GM19468 (cell line): Measurements from ENCODE around the gene ECT2L.
A peak's percentile ranks its signal among the peaks of the same experiment; 100 is the strongest.

ENCODE experiments used
- ATAC-seq: cut with Tn5 transposase; IDR thresholded peaks from one replicate; pipeline ENCODE4 v1.9.1; 2021; ENCODE audit warnings: mild to moderate bottlenecking, moderate library complexity, moderate number of reproducible peaks; ENCODE audit not compliant: unreplicated experiment; ENCODE audit errors: extremely low read depth

ECT2L gene

DNA sequence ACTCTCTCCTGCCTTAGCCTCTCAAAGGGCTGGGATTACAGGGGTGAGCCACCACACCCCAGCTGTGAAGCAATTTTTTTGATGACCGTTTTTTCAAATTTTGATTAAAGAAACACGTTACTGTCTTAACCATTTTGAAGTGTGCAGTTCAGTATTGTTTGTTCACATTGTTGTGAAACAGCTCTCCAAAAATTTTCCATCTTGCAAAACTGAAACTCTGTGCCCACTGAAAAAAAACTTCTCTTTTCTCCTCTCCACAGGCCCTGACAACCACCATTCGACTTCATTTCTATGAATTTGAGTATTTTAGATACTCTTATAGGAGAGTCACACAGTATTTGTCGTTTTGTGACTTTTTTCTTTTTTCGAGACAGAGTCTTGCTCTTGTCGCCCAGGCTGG is 53.9 kb downstream of the ECT2L start:
- no peak for ATAC-seq

DNA sequence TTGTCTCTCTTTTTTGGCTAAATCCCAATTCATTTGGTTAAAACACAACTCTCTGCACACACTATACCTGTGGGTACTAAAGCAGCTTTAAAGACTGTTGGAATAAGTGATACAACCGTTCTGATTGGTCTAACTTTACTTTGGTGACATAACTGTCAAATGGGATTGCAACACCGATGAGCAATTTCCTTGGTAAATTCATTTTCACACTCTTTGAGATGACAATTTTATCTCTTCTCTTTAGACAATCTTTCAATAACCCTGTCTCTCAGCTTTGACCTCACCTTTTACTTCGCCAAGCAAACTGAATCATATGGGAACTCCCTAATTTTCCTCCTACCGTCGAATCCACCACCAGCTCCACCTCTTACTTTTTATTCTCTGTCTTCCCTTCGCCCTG is 60.8 kb downstream of the ECT2L start:
- no peak for ATAC-seq

DNA sequence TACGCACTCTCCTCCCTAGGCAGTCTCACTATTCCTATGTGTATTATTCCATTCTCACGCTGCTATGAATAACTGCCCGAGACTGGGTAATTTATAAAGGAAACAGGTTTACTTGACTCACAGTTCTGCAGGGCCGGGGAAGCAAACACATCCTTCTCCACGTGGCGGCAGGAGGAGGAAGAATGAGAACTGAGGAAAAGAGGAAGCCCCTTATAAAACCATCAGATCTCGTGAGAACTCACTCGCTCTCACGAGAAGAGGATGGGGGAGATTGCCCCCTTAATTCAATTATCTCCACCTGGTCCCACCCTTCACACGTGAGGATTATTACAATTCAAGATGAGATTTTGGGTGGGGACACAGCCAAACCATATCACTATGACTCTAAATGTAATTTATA is 61.9 kb downstream of the ECT2L start:
- no peak for ATAC-seq

DNA sequence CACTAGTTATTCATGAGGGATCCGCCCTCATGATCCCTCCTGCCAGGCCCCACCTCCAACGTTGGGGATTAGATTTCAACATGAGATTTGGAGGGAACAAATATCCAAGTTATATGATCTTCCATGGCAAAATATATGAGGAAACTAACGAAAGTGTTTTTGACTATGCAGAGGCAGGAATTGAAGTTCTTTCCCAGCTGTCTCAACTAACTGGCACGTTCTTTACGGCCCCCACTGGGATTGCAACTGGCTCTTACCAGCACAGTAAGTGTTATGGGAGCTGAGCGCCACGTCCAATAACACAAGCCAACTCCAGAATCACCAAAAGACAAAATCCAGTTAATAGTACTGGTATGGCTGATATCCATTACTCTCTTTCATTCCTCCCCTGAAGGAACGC is 66.6 kb downstream of the ECT2L start:
- no peak for ATAC-seq

DNA sequence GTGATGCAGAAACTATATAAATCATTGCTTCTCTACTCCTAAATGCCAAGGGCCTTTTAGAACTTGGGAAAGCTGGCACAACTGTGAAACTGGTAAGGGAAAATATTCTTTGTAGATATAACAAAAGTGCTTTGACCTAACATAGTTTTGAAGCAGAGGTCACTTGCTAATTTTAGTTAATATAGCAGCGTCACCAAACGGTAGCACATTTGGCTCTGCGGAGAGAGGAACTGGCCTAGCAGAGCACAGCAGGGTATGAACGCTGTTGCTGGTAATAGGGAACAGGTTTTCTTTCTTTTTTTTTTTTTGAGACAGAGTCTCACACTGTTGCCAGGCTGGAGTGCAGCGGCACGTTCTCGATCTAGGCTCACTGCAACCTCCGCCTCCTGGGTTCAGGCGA is 67.4 kb downstream of the ECT2L start:
- no peak for ATAC-seq

DNA sequence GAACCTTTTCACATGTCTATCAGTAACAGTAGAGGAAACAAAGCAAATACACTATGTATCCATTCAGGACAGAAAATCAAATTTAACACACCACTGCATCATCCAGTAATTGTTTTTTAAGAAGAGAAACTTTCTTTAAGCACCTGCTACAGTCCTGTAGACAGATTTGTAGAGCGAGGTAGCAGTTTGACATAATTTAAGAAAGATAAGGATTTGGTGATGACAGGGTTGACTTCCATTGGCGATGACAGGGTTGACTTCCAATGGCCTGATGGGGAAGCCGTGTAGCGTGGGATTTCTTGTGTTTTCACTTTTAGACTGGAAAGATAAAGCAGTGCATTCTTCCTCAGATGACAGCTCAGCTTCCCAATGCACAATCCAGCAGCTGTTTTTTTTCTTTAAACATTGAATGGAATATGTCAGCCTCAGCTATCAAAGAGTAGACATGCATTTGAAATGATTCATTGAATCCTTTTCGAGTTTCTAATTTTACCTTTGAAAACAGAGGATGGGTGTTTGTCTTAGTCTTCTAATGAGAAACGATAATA is 68.5 kb downstream of the ECT2L start:
- ATAC-seq, result no peak

DNA sequence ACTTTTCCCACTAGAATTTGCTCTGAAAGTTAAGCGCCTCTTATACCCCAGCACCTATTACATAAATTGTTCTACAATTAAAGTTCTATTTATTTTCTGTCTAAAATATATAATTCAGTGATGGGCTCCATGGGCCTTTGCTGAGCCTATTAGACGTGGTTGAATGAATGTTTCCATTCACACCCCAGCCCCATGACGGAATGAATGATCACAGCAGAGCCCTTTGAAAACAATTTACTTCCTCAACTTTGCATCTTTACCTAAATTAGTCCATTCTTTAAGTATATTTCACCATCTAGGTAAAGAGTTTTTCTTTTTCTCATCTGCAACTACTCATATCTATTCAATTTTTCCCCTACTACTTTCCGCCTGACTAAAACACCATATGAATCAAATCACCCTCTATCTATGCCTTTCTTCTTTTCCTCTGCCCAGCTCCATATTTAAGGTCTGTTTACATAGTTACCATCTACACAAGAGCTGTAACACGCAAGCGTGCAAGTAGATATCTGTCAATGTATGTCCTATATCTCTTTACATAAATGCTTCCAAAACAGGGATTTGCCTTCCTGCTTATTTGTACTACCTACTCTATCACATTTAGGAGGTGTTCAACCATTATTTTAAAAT is 69.7 kb downstream of the ECT2L start:
- no peak for ATAC-seq

DNA sequence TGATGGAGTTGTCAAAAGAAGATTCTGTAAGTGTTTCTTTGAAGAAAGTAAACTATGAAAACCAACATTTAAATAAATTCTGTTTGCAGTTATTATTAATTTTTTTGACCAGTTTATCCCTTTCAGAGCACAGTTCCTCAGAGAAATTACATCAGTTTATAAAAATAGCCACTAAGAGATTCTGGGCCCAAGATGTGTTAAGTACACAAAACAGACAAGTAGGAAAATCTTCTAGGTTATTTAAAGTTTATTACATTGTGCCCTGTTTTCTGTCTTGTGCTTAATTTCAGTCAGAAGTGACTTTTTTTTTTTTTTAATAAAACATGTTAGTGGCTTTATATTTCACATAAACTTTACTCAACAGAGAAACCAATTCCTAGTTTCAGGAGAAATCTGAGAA is 72.3 kb downstream of the ECT2L start:
- ATAC-seq, result no peak

DNA sequence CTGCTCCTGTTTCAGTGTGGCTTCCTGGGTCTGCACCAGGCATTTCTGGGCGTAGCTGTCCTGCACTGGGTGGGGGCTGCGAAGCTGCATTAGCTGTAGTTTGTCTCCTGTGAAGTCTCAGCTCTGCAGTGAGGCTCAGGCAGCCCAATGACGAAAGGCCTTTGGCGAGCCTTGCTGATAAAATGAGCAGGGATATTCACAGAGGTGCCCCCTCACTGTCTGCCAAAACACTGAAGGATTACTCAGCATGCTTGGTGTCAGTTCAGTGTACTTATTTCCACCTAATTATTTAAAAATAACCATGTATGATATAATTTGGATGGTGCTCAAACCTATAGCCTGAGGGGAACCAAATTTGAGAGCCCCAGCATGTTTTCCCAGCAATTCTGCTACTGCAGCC is 73.5 kb downstream of the ECT2L start:
- no peak for ATAC-seq

DNA sequence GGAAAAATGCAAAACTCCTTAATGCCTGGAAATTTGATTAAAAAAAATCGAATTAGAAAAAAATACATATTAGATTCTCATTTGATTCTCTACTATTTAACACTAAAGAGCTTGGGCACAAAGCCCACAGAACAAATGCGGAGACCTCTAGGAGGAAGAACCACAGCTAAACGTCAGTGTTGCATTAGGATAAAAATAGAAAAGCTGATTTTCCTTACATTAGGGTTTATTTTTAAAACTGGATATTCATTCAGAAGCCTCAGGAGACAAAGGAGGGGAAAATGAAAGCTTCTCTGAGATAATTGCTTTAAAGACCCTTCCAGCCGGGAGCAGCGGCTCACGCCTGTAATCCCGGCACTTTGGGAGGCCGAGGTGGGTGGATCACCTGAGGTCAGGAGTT is 77.3 kb downstream of the ECT2L start:
- ATAC-seq, result no peak

DNA sequence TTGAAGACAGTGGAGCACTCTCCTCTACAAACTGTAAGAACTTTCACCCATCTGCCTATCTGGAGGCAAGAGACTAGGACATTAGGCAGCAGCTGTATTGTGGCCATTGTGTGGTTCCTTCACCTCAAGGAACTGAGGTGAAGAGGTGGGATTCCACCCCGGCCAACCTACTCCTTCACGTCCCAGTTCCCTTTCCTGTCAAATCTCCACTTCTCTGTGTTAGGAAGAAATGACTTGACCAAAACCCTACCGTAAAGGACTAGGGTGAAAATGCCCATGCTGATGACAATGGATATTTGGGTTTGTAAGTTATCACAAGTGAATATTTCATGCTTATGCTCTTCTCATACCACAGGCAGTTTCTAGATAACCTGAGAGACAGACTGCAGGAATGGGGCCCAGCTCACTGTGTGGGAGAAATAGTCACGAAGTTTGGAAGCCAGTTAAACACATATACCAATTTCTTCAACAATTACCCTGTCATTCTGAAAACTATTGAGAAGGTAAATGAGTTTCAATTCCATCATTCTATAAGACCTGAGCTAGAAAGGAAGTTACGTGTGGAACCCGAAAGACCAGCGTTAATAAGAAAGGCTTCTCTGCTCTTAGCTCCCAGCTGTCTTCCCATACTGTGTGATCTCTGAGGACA is 86.6 kb downstream of the ECT2L start:
- ATAC-seq, result peak; percentile 63

DNA sequence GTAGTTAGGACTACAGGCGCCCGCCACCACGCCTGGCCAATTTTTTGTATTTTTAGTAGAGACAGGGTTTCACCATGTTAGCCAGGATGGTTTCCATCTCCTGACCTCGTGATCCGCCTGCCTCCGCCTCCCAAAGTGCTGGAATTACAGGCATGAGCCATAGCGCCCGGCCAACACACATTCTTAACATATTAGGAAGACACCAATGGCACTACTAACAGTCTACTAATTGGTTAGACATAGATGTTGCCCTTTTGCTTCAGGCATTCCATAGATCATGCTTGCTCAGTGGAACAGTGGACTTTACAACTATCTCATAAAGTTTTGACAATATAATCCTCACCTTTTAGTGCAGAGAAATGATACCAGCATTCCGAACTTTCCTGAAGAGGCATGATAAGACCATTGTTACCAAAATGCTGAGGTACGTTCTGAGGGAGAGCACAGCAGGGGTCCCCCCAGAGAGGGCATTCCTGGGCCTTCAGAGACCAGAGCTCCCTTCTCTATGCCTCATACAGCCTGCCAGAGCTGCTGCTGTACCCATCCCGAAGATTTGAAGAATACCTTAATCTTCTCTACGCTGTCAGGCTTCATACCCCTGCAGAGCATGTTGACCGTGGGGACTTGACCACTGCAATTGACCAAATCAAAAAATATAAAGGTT is 89.4 kb downstream of the ECT2L start:
- no peak for ATAC-seq

DNA sequence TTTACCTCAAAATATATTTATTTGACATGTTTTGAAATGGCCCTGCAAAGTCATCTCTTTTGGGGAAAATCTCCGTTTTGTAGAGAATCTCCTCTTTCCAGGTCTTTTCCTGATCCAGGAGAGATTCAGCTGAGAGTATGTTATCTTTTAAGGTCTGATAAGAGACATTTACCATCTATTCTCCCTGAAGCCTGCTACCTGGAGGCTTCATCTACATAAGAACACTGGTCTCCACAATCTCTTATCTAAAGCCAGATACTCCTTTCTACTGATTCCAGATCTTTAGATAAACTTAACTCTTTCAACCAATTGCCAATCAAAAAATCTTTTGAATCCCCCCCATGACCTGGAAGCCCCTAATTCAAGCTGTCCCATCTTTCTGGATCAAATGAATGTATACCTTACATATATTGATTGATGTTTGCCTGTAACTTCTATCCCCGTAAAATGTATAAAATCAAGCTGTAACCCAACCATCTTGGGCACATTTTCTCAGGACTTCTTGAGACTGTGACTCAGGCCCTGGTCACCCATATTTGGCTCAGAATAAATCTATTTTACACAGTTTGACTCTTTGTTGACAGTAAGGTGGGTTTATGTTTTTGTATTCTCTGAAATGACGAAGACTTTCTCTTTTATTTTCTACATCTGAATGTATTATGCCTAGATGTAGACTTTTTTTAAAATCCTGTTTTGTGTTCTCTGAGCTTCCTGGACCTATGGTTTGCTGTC is 95.5 kb downstream of the ECT2L start:
- no peak for ATAC-seq

DNA sequence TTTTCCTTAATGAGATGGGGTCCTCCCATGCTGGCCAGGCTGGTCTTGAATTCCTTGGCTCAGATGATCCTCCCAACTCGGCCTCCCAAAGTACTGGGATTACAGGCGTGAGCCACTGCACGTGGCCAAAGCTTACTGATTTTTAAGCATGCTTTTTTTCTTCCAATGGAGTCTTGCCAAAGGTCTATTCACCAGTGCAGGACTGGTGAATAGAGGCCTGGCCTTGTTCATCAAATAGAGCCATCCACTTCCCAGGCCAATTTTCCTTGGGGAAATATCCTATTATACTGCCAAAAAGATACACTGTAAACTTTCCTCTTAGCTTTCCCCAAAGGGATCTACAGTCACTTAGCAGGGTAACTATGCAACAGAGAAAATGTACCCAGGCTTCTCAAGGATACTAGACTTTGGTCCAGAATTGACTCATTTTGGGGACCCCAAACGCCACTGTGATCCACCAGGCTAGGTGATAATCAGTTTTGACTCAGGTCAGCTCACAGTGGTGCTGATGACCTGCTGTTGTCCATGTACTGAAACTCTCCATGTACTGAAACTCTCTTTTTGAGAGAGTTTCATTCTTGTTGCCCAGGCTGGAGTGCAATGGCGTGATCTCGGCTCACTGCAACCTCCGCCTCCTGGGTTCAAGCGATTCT is 100.3 kb downstream of the ECT2L start:
- ATAC-seq, result no peak

DNA sequence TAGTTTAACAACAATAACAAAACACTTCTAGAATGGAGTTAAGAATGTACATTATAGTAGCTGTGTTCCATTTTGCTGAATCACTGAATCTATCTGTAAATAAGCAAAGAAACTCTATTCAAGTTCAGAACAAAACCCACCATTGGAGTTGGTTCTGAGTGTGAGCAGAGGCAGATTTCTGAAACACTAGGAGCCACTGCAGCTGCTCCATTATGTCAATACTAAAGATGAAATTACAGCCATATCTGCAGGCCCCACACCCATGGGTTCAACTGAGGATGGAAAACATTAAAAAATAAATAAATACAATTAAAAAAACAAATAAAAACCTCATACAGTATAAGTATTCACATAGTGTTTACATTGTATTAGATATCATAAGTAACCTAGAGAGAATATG is 101.1 kb downstream of the ECT2L start:
- ATAC-seq, result no peak

DNA sequence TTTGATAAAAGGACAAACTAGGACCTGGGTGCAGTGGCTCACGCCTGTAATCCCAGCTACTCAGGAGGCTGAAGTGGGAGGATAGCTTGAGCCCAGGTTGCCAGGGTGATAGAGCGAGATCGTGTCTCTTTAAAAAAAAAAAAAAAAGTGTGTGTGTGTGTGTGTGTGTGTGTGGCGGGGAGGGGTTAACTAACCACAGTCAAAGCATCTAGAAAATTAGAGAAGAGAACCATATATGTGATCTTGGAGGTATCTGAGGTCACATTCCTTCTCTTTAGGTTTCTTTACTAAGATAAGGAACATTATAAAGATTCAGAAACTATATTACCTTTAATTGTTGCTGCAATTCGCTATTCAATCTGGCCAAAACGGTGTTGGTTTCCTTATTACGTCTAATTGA is 111.3 kb downstream of the ECT2L start:
- ATAC-seq, result no peak

DNA sequence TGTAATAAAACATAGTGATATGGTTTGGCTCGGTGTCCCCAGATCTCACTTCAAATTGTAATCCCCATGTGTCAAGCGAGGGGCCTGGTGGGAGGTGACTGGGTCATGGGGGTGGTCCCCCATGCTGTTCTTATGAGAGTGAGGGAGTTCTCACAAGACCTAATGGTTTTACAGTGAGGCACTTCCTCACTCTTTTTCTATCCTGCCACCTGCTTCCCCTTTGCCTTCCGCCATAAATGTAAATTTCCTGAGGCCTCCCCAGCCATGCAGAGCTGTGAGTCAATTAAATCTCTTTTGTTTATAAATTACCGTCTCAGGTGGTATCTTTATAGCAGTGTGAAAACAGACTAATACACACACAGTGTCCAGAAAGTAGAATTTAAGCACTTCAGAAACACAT is 113.6 kb downstream of the ECT2L start:
- ATAC-seq, result no peak

DNA sequence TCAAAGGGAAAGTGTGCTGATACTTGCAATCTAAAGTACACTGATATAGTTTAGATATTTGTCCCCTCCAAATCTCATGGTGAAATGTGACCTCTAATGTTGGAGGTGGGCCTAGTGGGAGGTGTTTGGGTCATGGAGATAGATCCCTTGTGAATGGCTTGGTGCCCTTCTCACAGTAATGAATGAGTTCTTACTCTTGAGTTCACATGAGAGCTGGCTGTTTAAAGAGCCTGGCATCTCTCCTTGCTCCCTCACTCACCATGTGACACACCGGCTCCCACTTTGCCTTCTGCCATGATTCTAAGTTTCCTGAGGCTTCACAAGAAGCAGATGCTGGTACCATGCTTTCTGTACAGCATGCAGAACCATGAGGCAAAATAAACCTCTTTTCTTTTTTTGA is 114.1 kb downstream of the ECT2L start:
- ATAC-seq, result no peak

DNA sequence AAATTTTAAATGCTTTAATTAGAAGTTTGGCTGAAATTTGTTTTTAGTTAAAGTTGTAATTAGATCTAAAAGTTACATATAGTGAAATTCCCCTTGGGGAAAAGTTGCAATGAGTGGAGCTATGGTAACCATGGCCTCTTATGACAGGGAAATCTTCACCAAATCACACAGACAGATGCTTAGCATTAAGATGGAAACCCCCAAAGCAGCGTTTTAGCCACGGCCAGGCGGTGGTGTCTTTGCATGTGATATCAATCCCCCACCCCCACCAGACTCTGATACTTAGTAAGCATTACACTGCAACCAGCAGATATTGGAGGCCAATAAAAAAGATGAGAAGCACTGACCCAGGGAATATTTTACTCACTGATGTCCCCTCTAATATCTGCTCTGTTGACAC is 116.4 kb downstream of the ECT2L start:
- no peak for ATAC-seq

DNA sequence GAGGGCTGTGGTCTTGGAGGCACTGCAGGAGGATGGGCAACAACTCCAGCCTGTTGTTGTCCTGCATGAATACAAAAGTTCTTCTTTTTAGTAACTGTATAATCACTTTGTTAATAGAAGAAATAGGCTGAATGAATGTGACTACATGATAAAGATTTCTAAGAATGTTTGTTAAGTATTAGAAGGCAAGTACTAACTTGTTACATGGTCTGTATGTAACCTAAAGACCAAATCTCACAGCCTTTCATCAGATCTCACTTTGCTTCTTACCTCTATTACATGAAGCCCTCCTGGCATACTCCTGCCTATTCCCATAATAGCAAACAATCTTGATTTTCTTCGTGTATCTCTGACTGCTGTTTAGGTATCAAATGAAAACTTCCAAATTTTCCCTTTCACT is 118.8 kb downstream of the ECT2L start:
- no peak for ATAC-seq
